NB4 (cell line): ENCODE results near the gene ARL2BP.

Source experiments
- CTCF ChIP-seq: IDR thresholded peaks from one replicate; pipeline ENCODE4 v1.5.1; 2012; ENCODE audit warnings: low read depth, low read length
- POLR2A ChIP-seq: IDR thresholded peaks from 2 replicates; pipeline ENCODE4 v1.6.1; 2011; ENCODE audit warnings: mild to moderate bottlenecking; ENCODE audit not compliant: insufficient read length; ENCODE audit errors: extremely low read depth
- TF ChIP-seq, protein P1 (sequence below): IDR thresholded peaks from 2 replicates; pipeline ENCODE4 v1.6.1; 2011; ENCODE audit warnings: low read depth, low read length

- TF ChIP-seq, protein P1, sequence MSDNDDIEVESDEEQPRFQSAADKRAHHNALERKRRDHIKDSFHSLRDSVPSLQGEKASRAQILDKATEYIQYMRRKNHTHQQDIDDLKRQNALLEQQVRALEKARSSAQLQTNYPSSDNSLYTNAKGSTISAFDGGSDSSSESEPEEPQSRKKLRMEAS, result no peak
- TF ChIP-seq CTCF (no peak), POLR2A (no peak)
Observed at GRCh38 chr16:57264381-57264780, 19.3 kb downstream of the ARL2BP start.
